GM13976 (cell line): ENCODE data around the gene CTSW.

Source experiments
- DNase-seq: peaks from one replicate; pipeline ENCODE4 v3.0.0; 2012; ENCODE audit warnings: low spot score
- CTCF ChIP-seq: IDR thresholded peaks from 2 replicates; pipeline ENCODE4 v1.5.1; 2012; ENCODE audit warnings: borderline replicate concordance, mild to moderate bottlenecking; ENCODE audit not compliant: insufficient read depth; ENCODE audit errors: extremely low read depth, missing control alignments, control extremely low read depth
- in situ Hi-C: fragments of 300-500 bp; cut with MboI; formaldehyde crosslinking; loops from one replicate; pipeline ENCODE4 v1.12.0; 2022; ENCODE audit warnings: low sequenced_read_pairs, mixed read lengths, inconsistent platforms; ENCODE audit not compliant: unreplicated experiment

Gene CTSW

GRCh38 chr11:65857500-65857852 is 22.2 kb upstream of the CTSW start:
- in situ Hi-C loops, result no loop called here
- TF ChIP-seq CTCF, result no peak
- no peak for DNase-seq

GRCh38 chr11:65857853-65858680 is 21.6 kb upstream of the CTSW start, which contains the start of gene CFL1:
Gene CFL1, minus strand, starts transcription at chr11:65858180. Its CDS starts 81 bp downstream, at chr11:65858099.
- peak; percentile 92 for DNase-seq
- in situ Hi-C loops, result no loop called here
- TF ChIP-seq CTCF, result no peak

GRCh38 chr11:65858681-65859087 is 21.0 kb upstream of the CTSW start:
- DNase-seq, result no peak
- TF ChIP-seq CTCF, result no peak
- in situ Hi-C loops, result no loop called here

GRCh38 chr11:65859095-65859811 is 20.4 kb upstream of the CTSW start:
- DNase-seq, result peak; percentile 95
- in situ Hi-C loops, result no loop called here
- TF ChIP-seq CTCF, result no peak

- in situ Hi-C loops, result no loop called here
- TF ChIP-seq CTCF, result no peak
- DNase-seq, result no peak
Observed at GRCh38 chr11:65859812-65860277, 19.8 kb upstream of the CTSW start.

- TF ChIP-seq CTCF, result peak; percentile 91
- peak; percentile 94 for DNase-seq
- in situ Hi-C loops, result no loop called here
Observed at GRCh38 chr11:65860278-65861164, 19.1 kb upstream of the CTSW start, which contains the start of gene MUS81. Gene MUS81, plus strand, starts transcription at chr11:65860433. Its CDS starts 321 bp downstream, at chr11:65860754.
